A549 (cell line): ENCODE results near the gene NDUFA8. TPM values are rescaled to one million over a fixed set of nuclear protein-coding genes. Genes with fewer than 3 reads are reported as not detected.

Source experiments
- ATAC-seq, 2 experiments: fragments of 200-7000 bp in 1 of 2; fragments of >200 bp in 1 of 2; cut with Nextera tagmentation in 1 of 2; cut with Tn5 transposase in 1 of 2; 3 replicates each; pipeline versions ENCODE4 v1.8.0 to v1.9.1; 2018 to 2020; ENCODE audit warnings: mild to moderate bottlenecking in 1 of 2, moderate library complexity in 1 of 2
- CTCF ChIA-PET: fragments of 300-600 bp; sonication (Branson Sonifier 250); formaldehyde crosslinking; extraction: SDS; loops from one replicate; lab custom pipeline; 2021; ENCODE audit warnings: antibody characterized with exemption, inconsistent platforms; lab: Yijun Ruan, JAX
- POLR2A ChIA-PET: fragments of 350-600 bp; formaldehyde crosslinking; extraction: SDS; loops from one replicate; lab custom pipeline; 2021; ENCODE audit warnings: antibody characterized with exemption, inconsistent platforms; lab: Yijun Ruan, JAX
- DNase-seq, 2 experiments: peaks; one replicate each; pipeline versions ENCODE4 v3.0.0 to v3.0.0-alpha.2; 2011 to 2016; ENCODE audit warnings: low read depth in 1 of 2, low spot score in 1 of 2
- FAIRE-seq: peaks from 2 replicates; lab custom pipeline; 2011; peaks lifted over from hg19 to GRCh38; lab: Jason Lieb, UNC
- H3K27ac ChIP-seq, 2 experiments: fragments of >200 bp; sonication (Bioruptor Twin); formaldehyde crosslinking; 3 replicates each; pipeline ENCODE4 v1.5.1; 2016 to 2017
- H3K4me1 ChIP-seq: fragments of >200 bp; sonication (Bioruptor Twin); formaldehyde crosslinking; 3 replicates; pipeline ENCODE4 v1.6.1; 2016
- H3K4me2 ChIP-seq: fragments of >200 bp; sonication (Bioruptor Twin); formaldehyde crosslinking; 3 replicates; pipeline ENCODE4 v1.6.1; 2016
- H3K4me3 ChIP-seq: fragments of >200 bp; sonication (Bioruptor Twin); formaldehyde crosslinking; 3 replicates; pipeline ENCODE4 v1.5.1; 2016
- H3K9me3 ChIP-seq: fragments of >200 bp; sonication (Bioruptor Twin); formaldehyde crosslinking; 3 replicates; pipeline ENCODE4 v1.6.1; 2016
- CHD2 ChIP-seq: fragments of 150-350 bp; IDR thresholded peaks from 2 replicates; pipeline ENCODE4 v1.6.1; 2014; ENCODE audit warnings: low read length; ENCODE audit not compliant: partially characterized antibody
- EHF ChIP-seq: fragments of 250-450 bp; sonication (Bioruptor Pico); IDR thresholded peaks from 2 replicates; pipeline ENCODE4 v1.5.0; 2020; ENCODE audit warnings: mild to moderate bottlenecking
- EP300 ChIP-seq, 2 experiments: fragments of >200 bp; sonication (Bioruptor Twin); formaldehyde crosslinking; IDR thresholded peaks; 2 replicates in 1 of 2; 3 replicates in 1 of 2; pipeline ENCODE4 v1.6.1; 2016 to 2017
- FOSL2 ChIP-seq, 2 experiments: fragments of 450-650 bp in 1 of 2; fragments of >200 bp in 1 of 2; sonication (Bioruptor Twin) in 1 of 2; formaldehyde crosslinking; IDR thresholded peaks; 2 replicates each; pipeline versions ENCODE4 v1.5.0 to v1.6.1; 2016 to 2020; ENCODE audit warnings: mild to moderate bottlenecking in 1 of 2, moderate library complexity in 1 of 2
- HDAC2 ChIP-seq: fragments of 200-600 bp; sonication (generic); IDR thresholded peaks from 2 replicates; pipeline ENCODE4 v1.6.1; 2016
- HEYL ChIP-seq: fragments of 250-450 bp; sonication (Bioruptor Pico); IDR thresholded peaks from 2 replicates; pipeline ENCODE4 v1.8.0; 2021; ENCODE audit warnings: mild to moderate bottlenecking, moderate library complexity
- HMGXB4 ChIP-seq: fragments of 250-450 bp; sonication (Bioruptor Pico); IDR thresholded peaks from 2 replicates; pipeline ENCODE4 v1.5.0; 2021; ENCODE audit warnings: mild to moderate bottlenecking, moderate library complexity, borderline replicate concordance
- JUNB ChIP-seq: fragments of >200 bp; sonication (Bioruptor Twin); formaldehyde crosslinking; IDR thresholded peaks from 2 replicates; pipeline ENCODE4 v1.6.1; 2016
- MAZ ChIP-seq: fragments of 150-350 bp; IDR thresholded peaks from 2 replicates; pipeline ENCODE4 v1.6.1; 2014; ENCODE audit warnings: antibody characterized with exemption, low read depth, low read length, borderline replicate concordance
- NFE2L2 ChIP-seq: fragments of 150-350 bp; conservative IDR thresholded peaks from 2 replicates; pipeline ENCODE4 v1.6.1; 2014; ENCODE audit warnings: low read length
- NPAS2 ChIP-seq: fragments of 250-450 bp; sonication (Bioruptor Pico); IDR thresholded peaks from 2 replicates; pipeline ENCODE4 v1.8.0; 2022; ENCODE audit warnings: mild to moderate bottlenecking, moderate library complexity, borderline replicate concordance
- POLR2A ChIP-seq: IDR thresholded peaks from 2 replicates; pipeline ENCODE4 v1.6.1; 2012; ENCODE audit warnings: mild to moderate bottlenecking, low read length
- POLR2AphosphoS2 ChIP-seq: conservative IDR thresholded peaks from 2 replicates; pipeline ENCODE4 v1.6.1; 2012; ENCODE audit warnings: low read length, improper control_type of control experiment, inconsistent platforms
- RCOR1 ChIP-seq: fragments of 150-350 bp; IDR thresholded peaks from 2 replicates; pipeline ENCODE4 v1.6.1; 2014; ENCODE audit warnings: antibody characterized with exemption, low read length, low read depth
- TP53 ChIP-seq: fragments of 250-450 bp; sonication (Bioruptor Pico); IDR thresholded peaks from 2 replicates; pipeline ENCODE4 v1.5.0; 2021; ENCODE audit warnings: mild to moderate bottlenecking, moderate library complexity
- WGBS: methylation state at CpG from one replicate; pipeline ENCODE4 v1.1.6; 2017; ENCODE audit errors: missing lambda C conversion rate; 5-methylcytosine and 5-hydroxymethylcytosine counted together
- polyA plus RNA-seq, 4 experiments: library from polyadenylated mRNA; depleted of rRNA in 3 of 4; stranded (reverse); fragments of >200 nt; fragmentation: RNase III in 1 of 4; extraction: RNeasy Plus Mini Kit Qiagen cat#74134 plus additional on column Dnase treatment in 1 of 4; gene quantifications; 2 replicates in 3 of 4; 3 replicates in 1 of 4; pipeline ENCODE4 v1.2.3, GENCODE V29; 2011 to 2017
- TF ChIP-seq, protein P1 (sequence below): IDR thresholded peaks from 2 replicates; pipeline ENCODE4 v1.6.1; 2012; ENCODE audit warnings: low read depth, borderline replicate concordance
- TF ChIP-seq, protein P2 (sequence below): IDR thresholded peaks from 2 replicates; pipeline ENCODE4 v1.6.1; 2012

Gene NDUFA8
- polyA plus RNA-seq, 2 of the 4 experiments (the other 2 are of a cell fraction): 120 to 145 TPM

- DNase-seq (no peak), ATAC-seq (peak in 1 of 2 experiments; percentile 33; a peak in 2 of 6 replicates), FAIRE-seq (no peak)
- Histone ChIP-seq H3K4me2 (no peak overlapping the region), H3K4me3 (no peak overlapping the region), H3K9me3 (no peaks in the 10 kb centered on the region), H3K27ac (no peak overlapping the region), H3K4me1 (no peaks in the 10 kb centered on the region)
- TF ChIP-seq POLR2AphosphoS2 (no peak), HEYL (CRISPR knock-in tag) (no peak), MAZ (no peak), HDAC2 (no peak), EHF (CRISPR knock-in tag) (no peak), JUNB (no peak), NPAS2 (no peak), HMGXB4 (CRISPR knock-in tag) (no peak), TP53 (no peak), POLR2A (no peak)
- TF ChIP-seq, protein P1, sequence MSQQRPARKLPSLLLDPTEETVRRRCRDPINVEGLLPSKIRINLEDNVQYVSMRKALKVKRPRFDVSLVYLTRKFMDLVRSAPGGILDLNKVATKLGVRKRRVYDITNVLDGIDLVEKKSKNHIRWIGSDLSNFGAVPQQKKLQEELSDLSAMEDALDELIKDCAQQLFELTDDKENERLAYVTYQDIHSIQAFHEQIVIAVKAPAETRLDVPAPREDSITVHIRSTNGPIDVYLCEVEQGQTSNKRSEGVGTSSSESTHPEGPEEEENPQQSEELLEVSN: no peak
- POLR2A ChIA-PET: no interaction called here
- CTCF ChIA-PET: interaction anchor here (1.1 kb wide), 1 partner anchor 11 kb away, joined by 3 read pairs; no protein-coding TSS in a partner anchor
- WGBS: 70% methylated on average over 3 of the region's 4 CpGs
These were observed 38.3 kb upstream of the NDUFA8 start for GRCh38 chr9:122197882-122198281.

- POLR2A ChIA-PET: no interaction called here
- DNase-seq (no peak), ATAC-seq (no peak), FAIRE-seq (no peak)
- no peaks in the 10 kb centered on the region for H3K9me3 ChIP-seq
- H3K27ac ChIP-seq: no peak overlapping the region
- TF ChIP-seq EP300 (IDR thresholded peaks at IDR 0.05) (no peak), RCOR1 (no peak)
- CTCF ChIA-PET: interaction anchor here (1.1 to 1.2 kb wide), 2 partner anchors 12 to 102 kb away, joined by 3 to 4 read pairs; no protein-coding TSS in a partner anchor
- H3K4me3 ChIP-seq: no peak overlapping the region
- WGBS: 58% methylated on average over 7 of the region's 7 CpGs
- no peaks in the 10 kb centered on the region for H3K4me1 ChIP-seq
- H3K4me2 ChIP-seq: no peak overlapping the region
These were observed 37.8 kb upstream of the NDUFA8 start for GRCh38 chr9:122197426-122197825.

- FAIRE-seq (no peak), DNase-seq (no peak), ATAC-seq (no peak)
- ChIA-PET POLR2A (no interaction called here), CTCF (interaction anchor here (0.8 kb wide), 1 partner anchor 155 kb away, joined by 4 read pairs; no protein-coding TSS in a partner anchor)
- H3K4me1 ChIP-seq: peaks cover 2% of the 10 kb centered on the region
- no peak overlapping the region for H3K4me2 ChIP-seq
- no peak overlapping the region for H3K4me3 ChIP-seq
- no peaks in the 10 kb centered on the region for H3K9me3 ChIP-seq
- no peak overlapping the region for H3K27ac ChIP-seq
- WGBS: 57% methylated on average over 3 of the region's 4 CpGs
- TF ChIP-seq CHD2 (no peak), RCOR1 (no peak)
- TF ChIP-seq, protein P2, sequence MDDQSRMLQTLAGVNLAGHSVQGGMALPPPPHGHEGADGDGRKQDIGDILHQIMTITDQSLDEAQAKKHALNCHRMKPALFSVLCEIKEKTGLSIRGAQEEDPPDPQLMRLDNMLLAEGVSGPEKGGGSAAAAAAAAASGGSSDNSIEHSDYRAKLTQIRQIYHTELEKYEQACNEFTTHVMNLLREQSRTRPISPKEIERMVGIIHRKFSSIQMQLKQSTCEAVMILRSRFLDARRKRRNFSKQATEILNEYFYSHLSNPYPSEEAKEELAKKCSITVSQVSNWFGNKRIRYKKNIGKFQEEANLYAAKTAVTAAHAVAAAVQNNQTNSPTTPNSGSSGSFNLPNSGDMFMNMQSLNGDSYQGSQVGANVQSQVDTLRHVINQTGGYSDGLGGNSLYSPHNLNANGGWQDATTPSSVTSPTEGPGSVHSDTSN: no peak
These were observed 36.3 kb upstream of the NDUFA8 start for GRCh38 chr9:122195875-122196274.

DNA sequence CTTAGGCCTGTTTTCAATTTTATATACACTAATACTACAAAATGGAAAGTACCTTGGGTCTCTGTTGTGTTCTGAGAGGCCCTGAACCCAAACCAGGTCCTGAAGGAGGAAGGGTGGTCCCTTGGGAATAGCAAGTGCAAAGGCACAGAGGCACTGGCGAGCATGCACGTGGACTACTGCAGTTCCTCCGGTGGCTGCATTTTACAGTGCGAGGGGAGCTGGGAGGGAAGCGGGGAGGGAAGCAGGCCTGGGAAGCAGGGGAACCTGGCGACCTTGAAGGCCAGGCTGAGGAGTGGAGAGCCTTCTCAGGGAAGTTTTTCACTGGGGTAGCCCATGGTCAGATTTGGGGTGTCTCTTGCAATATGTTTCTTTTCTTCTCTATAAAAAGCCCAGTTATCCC is 34.1 kb upstream of the NDUFA8 start:
- POLR2A ChIA-PET: no interaction called here
- 73% methylated on average over 6 of the region's 6 CpGs for WGBS
- TF ChIP-seq FOSL2 (IDR thresholded peaks at IDR 0.05) (no peak), FOSL2 (CRISPR knock-in tag; IDR thresholded peaks at IDR 0.05) (no peak), HDAC2 (no peak), NFE2L2 (no peak), POLR2AphosphoS2 (no peak)
- H3K4me2 ChIP-seq: no peak overlapping the region
- no peaks in the 10 kb centered on the region for H3K9me3 ChIP-seq
- no peak overlapping the region for H3K27ac ChIP-seq
- no peak for ATAC-seq
- DNase-seq: no peak
- CTCF ChIA-PET: interaction anchor here (1.1 to 2.1 kb wide), 3 partner anchors 34 to 69 kb away, joined by 3 to 6 read pairs (median 3); partner anchors contain the start of genes MORN5 and NDUFA8
- H3K4me3 ChIP-seq: no peak overlapping the region
- H3K4me1 ChIP-seq: peaks cover 10% of the 10 kb centered on the region
- no peak for FAIRE-seq
